Thoracic aorta (tissue), 2 donors: ENCODE measurements around the gene HOXC6. TPM values are rescaled to one million over a fixed set of nuclear protein-coding genes. Genes with fewer than 3 reads are reported as not detected.

Source experiments
- ATAC-seq: fragments of 150-250 bp; one replicate; pipeline ENCODE4 v1.8.0; 2017; ENCODE audit warnings: low read depth; ENCODE audit not compliant: insufficient number of reproducible peaks, low FRiP score
- DNase-seq: peaks from one replicate; pipeline ENCODE4 v3.0.0-alpha.2; 2020; ENCODE audit warnings: low spot score
- H3K27ac ChIP-seq, 2 donors: fragments of 200-600 bp; sonication (generic); 1 replicate in 1 of 2; 2 replicates in 1 of 2; pipeline ENCODE4 v1.5.1; 2016; ENCODE audit warnings: mild to moderate bottlenecking in 2 of 2, moderate library complexity in 2 of 2
- H3K27me3 ChIP-seq: fragments of 200-600 bp; sonication (generic); replicated peaks from 2 replicates; pipeline ENCODE4 v1.6.0; 2016; ENCODE audit warnings: mild to moderate bottlenecking; ENCODE audit not compliant: insufficient read depth
- H3K36me3 ChIP-seq: fragments of 200-600 bp; sonication (generic); one replicate; pipeline ENCODE4 v1.5.1; 2016
- H3K4me1 ChIP-seq, 2 donors: fragments of 200-600 bp; sonication (generic); 1 replicate in 1 of 2; 2 replicates in 1 of 2; pipeline versions ENCODE4 v1.5.1 to v1.6.0; 2016; ENCODE audit warnings: low read depth in 2 of 2, mild to moderate bottlenecking in 1 of 2; ENCODE audit not compliant: control insufficient read depth in 1 of 2
- H3K4me3 ChIP-seq: fragments of 200-600 bp; sonication (generic); 2 replicates; pipeline ENCODE4 v1.5.1; 2016; ENCODE audit warnings: mild to moderate bottlenecking
- H3K9me3 ChIP-seq: fragments of 200-600 bp; sonication (generic); 2 replicates; pipeline ENCODE4 v1.5.1; 2016
- CTCF ChIP-seq: fragments of 200-600 bp; sonication (generic); IDR thresholded peaks from one replicate; pipeline ENCODE4 v1.5.1; 2019; ENCODE audit warnings: antibody characterized with exemption
- total RNA-seq, 2 donors: library from RNA; depleted of rRNA; stranded (reverse); fragments of >200 nt; gene quantifications; one replicate each; pipeline versions ENCODE4 v1.1.0 to v1.2.3, GENCODE V29; 2016

Gene HOXC6
- total RNA-seq, 2 donors from 2014 or later, result not detected

GRCh38 chr12:54037360-54038283, 9.4 kb downstream of the HOXC6 start:
- DNase-seq (no peak), ATAC-seq (no peak)
- Histone ChIP-seq H3K4me3 (no peak overlapping the region), H3K9me3 (no peaks in the 10 kb centered on the region), H3K36me3 (no peaks in the 10 kb centered on the region), H3K4me1 (peaks cover 0 to 11% of the 10 kb centered on the region in 2 donors), H3K27ac (no peak overlapping the region), H3K27me3 (no peaks in the 10 kb centered on the region)
- TF ChIP-seq CTCF, result no peak

GRCh38 chr12:54038284-54038870, 10.1 kb downstream of the HOXC6 start:
- H3K27ac ChIP-seq, result no peak overlapping the region
- no peaks in the 10 kb centered on the region for H3K27me3 ChIP-seq
- H3K9me3 ChIP-seq, result no peaks in the 10 kb centered on the region
- ATAC-seq (no peak), DNase-seq (no peak)
- H3K36me3 ChIP-seq, result no peaks in the 10 kb centered on the region
- no peak for TF ChIP-seq CTCF
- H3K4me3 ChIP-seq, result no peak overlapping the region
- H3K4me1 ChIP-seq, result peaks cover 0 to 10% of the 10 kb centered on the region in 2 donors

- H3K27me3 ChIP-seq, result no peaks in the 10 kb centered on the region
- ATAC-seq (no peak), DNase-seq (no peak)
- H3K9me3 ChIP-seq, result no peaks in the 10 kb centered on the region
- H3K4me3 ChIP-seq, result no peak overlapping the region
- peaks cover 0 to 7% of the 10 kb centered on the region in 2 donors for H3K4me1 ChIP-seq
- no peak overlapping the region for H3K27ac ChIP-seq
- H3K36me3 ChIP-seq, result no peaks in the 10 kb centered on the region
- no peak for TF ChIP-seq CTCF
These were observed 10.7 kb downstream of the HOXC6 start for GRCh38 chr12:54038871-54039414.

GRCh38 chr12:54039417-54040147, 11.3 kb downstream of the HOXC6 start:
- no peaks in the 10 kb centered on the region for H3K27me3 ChIP-seq
- no peak for TF ChIP-seq CTCF
- DNase-seq (no peak), ATAC-seq (no peak)
- peaks cover 0 to 7% of the 10 kb centered on the region in 2 donors for H3K4me1 ChIP-seq
- H3K9me3 ChIP-seq, result no peaks in the 10 kb centered on the region
- H3K36me3 ChIP-seq, result no peaks in the 10 kb centered on the region
- no peak overlapping the region for H3K4me3 ChIP-seq
- H3K27ac ChIP-seq, result no peak overlapping the region

- no peaks in the 10 kb centered on the region for H3K9me3 ChIP-seq
- H3K27me3 ChIP-seq, result no peaks in the 10 kb centered on the region
- ATAC-seq (peak; percentile 53), DNase-seq (no peak)
- no peak for TF ChIP-seq CTCF
- H3K4me1 ChIP-seq, result peaks cover 0 to 7% of the 10 kb centered on the region in 2 donors
- no peak overlapping the region for H3K27ac ChIP-seq
- no peaks in the 10 kb centered on the region for H3K36me3 ChIP-seq
- no peak overlapping the region for H3K4me3 ChIP-seq
These were observed 11.9 kb downstream of the HOXC6 start for GRCh38 chr12:54040148-54040494.
